ENCODE measurements around the gene RNLS. TPM values are rescaled to one million over a fixed set of nuclear protein-coding genes. Genes with fewer than 3 reads are reported as not detected.

The RNLS gene
- total RNA-seq, 1 experiment from 2014 or later = 11.4 TPM

DNA sequence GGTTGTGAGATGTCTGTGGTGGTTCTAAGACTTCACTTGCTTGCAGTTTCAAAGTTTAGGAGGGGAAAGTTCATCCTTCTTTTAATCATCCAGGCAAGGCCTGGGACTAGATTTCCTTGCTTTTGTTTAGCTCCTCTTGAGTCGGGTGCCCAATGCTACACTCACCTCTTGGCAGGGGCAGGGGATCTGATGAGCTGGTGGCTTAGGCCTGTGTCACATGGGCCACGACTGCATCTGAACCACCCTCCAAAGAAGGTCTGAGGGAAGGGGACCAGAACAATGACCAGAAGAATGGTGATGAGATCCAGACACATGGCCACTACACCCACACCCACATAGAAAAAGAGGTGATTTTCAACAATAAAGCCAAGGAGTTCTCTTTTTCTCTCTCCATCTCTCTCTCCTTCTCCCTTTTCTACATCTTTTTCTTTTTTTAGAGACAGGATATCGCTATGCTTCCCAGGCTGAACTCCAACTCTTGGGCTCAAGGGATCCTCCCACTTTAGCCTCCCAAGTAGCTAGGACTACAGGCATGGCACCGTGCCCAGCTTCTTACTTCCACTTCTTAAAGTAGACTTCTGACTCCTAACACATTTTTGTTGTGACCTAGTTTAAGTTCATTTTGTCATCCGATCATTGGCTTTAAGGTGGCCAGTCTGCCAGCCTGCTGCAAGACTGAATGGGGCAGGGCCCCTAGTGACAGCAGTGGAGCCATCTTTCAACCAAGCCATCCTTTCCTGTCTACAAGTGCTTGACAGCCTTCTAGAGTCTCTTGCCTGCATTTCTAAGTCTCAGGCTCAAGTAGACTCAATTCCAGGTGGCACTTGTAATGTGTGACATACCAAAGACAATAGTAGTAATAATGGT is 350.9 kb downstream of the RNLS start:
- no peaks in the 10 kb centered on the region for H3K9me3 ChIP-seq (ENCODE audit: control insufficient read depth, insufficient read depth, low read depth, low read length)
- ATAC-seq = no peak
- CTCF ChIA-PET = no interaction called here
- H3K27ac ChIP-seq (ENCODE audit: low read length) = no peak overlapping the region
- H3K4me3 ChIP-seq (ENCODE audit: low read depth in 2 of 2, low read length in 2 of 2) = no peak overlapping the region
- POLR2A ChIA-PET = interaction anchor here (0.7 kb wide), 1 partner anchor 49 kb away, joined by 3 read pairs; no protein-coding TSS in a partner anchor
- TF ChIP-seq TCF7L2 (IDR thresholded peaks at IDR 0.05; ENCODE audit: low read depth, low read length) = no peak
- TF ChIP-seq, protein P1, sequence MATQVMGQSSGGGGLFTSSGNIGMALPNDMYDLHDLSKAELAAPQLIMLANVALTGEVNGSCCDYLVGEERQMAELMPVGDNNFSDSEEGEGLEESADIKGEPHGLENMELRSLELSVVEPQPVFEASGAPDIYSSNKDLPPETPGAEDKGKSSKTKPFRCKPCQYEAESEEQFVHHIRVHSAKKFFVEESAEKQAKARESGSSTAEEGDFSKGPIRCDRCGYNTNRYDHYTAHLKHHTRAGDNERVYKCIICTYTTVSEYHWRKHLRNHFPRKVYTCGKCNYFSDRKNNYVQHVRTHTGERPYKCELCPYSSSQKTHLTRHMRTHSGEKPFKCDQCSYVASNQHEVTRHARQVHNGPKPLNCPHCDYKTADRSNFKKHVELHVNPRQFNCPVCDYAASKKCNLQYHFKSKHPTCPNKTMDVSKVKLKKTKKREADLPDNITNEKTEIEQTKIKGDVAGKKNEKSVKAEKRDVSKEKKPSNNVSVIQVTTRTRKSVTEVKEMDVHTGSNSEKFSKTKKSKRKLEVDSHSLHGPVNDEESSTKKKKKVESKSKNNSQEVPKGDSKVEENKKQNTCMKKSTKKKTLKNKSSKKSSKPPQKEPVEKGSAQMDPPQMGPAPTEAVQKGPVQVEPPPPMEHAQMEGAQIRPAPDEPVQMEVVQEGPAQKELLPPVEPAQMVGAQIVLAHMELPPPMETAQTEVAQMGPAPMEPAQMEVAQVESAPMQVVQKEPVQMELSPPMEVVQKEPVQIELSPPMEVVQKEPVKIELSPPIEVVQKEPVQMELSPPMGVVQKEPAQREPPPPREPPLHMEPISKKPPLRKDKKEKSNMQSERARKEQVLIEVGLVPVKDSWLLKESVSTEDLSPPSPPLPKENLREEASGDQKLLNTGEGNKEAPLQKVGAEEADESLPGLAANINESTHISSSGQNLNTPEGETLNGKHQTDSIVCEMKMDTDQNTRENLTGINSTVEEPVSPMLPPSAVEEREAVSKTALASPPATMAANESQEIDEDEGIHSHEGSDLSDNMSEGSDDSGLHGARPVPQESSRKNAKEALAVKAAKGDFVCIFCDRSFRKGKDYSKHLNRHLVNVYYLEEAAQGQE (IDR thresholded peaks at IDR 0.05; ENCODE audit: insufficient read depth in 1 of 2, low read depth in 2 of 2, low read length in 1 of 2) = no peak
- TF ChIP-seq, protein P2, sequence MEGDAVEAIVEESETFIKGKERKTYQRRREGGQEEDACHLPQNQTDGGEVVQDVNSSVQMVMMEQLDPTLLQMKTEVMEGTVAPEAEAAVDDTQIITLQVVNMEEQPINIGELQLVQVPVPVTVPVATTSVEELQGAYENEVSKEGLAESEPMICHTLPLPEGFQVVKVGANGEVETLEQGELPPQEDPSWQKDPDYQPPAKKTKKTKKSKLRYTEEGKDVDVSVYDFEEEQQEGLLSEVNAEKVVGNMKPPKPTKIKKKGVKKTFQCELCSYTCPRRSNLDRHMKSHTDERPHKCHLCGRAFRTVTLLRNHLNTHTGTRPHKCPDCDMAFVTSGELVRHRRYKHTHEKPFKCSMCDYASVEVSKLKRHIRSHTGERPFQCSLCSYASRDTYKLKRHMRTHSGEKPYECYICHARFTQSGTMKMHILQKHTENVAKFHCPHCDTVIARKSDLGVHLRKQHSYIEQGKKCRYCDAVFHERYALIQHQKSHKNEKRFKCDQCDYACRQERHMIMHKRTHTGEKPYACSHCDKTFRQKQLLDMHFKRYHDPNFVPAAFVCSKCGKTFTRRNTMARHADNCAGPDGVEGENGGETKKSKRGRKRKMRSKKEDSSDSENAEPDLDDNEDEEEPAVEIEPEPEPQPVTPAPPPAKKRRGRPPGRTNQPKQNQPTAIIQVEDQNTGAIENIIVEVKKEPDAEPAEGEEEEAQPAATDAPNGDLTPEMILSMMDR (IDR thresholded peaks at IDR 0.05) = no peak
- TF ChIP-seq SIN3A (IDR thresholded peaks at IDR 0.05; ENCODE audit: borderline replicate concordance, insufficient read depth, low read depth, low read length) = no peak
- TF ChIP-seq POLR2AphosphoS5 (IDR thresholded peaks at IDR 0.05; ENCODE audit: low read depth, low read length) = no peak
- BruUV-seq (replicated peaks) = no TSS peak
- in situ Hi-C loops (cut with HindIII; ENCODE audit: low pct_unique_long_range_greater_than_20kb, low sequenced_read_pairs) (no loop called here), intact Hi-C loops (cut with micrococcal nuclease; ENCODE audit: unreplicated experiment) (no loop called here)
- no peak for DNase-seq (ENCODE audit: low read depth, low spot score)
- H3K27me3 ChIP-seq (ENCODE audit: control insufficient read depth, insufficient read depth, low read length) = no peaks in the 10 kb centered on the region
- H3K36me3 ChIP-seq (ENCODE audit: control insufficient read depth, insufficient read depth, low read length) = no peaks in the 10 kb centered on the region
- H3K4me1 ChIP-seq (ENCODE audit: control insufficient read depth, insufficient read depth, low read length) = no peaks in the 10 kb centered on the region

DNA sequence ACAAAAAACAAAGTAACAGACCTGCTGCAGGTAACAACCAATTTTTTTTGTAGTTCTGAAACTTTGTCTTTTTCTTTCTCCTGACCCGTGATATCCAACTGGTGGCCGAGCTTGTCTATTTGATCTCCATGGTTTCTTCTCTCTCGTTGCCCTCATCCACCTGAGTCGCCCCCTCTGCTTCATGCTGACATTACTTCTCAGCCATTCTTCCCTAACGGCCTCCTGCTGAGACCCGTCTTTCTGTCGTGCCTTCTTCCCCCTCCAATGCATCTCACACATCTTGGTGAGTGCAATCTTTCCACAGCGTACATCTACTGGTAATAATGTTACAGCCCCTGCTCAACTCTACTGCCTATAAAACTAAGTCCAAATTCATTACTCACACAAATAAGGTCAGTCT is 352.9 kb downstream of the RNLS start:
- intact Hi-C loops (cut with micrococcal nuclease; ENCODE audit: unreplicated experiment) = no loop called here

More for the DNA sequence above, 352.9 kb downstream of the RNLS start:
- Histone ChIP-seq H3K36me3 (ENCODE audit: control insufficient read depth, insufficient read depth, low read length) (no peaks in the 10 kb centered on the region), H3K27me3 (ENCODE audit: control insufficient read depth, insufficient read depth, low read length) (no peaks in the 10 kb centered on the region), H3K4me1 (ENCODE audit: control insufficient read depth, insufficient read depth, low read length) (no peaks in the 10 kb centered on the region), H3K4me3 (ENCODE audit: low read depth in 2 of 2, low read length in 2 of 2) (no peak overlapping the region), H3K27ac (ENCODE audit: low read length) (no peak overlapping the region), H3K9me3 (ENCODE audit: control insufficient read depth, insufficient read depth, low read depth, low read length) (no peaks in the 10 kb centered on the region)
- ChIA-PET CTCF (no interaction called here), POLR2A (no interaction called here)
- DNase-seq (ENCODE audit: low read depth, low spot score) = no peak
- no TSS peak for BruUV-seq (replicated peaks)
- no peak for ATAC-seq
- in situ Hi-C loops (cut with HindIII; ENCODE audit: low pct_unique_long_range_greater_than_20kb, low sequenced_read_pairs) = no loop called here
- no peak for TF ChIP-seq POLR2AphosphoS5 (IDR thresholded peaks at IDR 0.05; ENCODE audit: low read depth, low read length)
- TF ChIP-seq, protein P1 (IDR thresholded peaks at IDR 0.05; ENCODE audit: insufficient read depth in 1 of 2, low read depth in 2 of 2, low read length in 1 of 2) = no peak
- no peak for TF ChIP-seq TCF7L2 (IDR thresholded peaks at IDR 0.05; ENCODE audit: low read depth, low read length)
- TF ChIP-seq, protein P2 (IDR thresholded peaks at IDR 0.05) = no peak
- no peak for TF ChIP-seq SIN3A (IDR thresholded peaks at IDR 0.05; ENCODE audit: borderline replicate concordance, insufficient read depth, low read depth, low read length)

All from Panc1 (cell line).